ENCODE measurements around the gene TYW1.
"Not testable (repeated sequence)": the region's sequence is repeated elsewhere in the genome, so short reads cannot be mapped to it uniquely, and the experiment has no call there.

Gene TYW1

DNA sequence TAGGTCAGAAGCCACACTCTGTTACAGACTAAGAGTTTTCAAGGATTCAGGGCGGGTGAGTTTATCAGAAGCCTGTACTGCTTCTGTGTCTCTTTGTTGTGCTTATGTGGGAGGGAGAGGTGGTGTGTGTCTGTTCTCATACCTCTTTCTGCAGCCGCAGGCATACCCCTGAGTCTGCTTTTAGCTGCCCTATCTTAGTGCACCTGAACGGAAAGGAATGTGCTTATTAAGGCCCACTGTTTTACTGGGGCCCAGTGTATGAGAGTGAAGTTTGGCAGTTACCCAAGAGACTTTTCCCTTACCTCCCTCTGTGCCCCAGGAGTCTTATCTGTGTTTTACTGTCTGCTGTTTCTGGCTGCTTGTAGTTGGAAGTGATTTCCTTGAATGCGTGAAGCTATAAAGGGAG lies 104.3 kb downstream of the TYW1 start (continued):
- TF ChIP-seq GLIS1 (tag by site-specific recombination; IDR thresholded peaks at IDR 0.05) (peak; percentile 82), ZSCAN30 (tag by site-specific recombination; IDR thresholded peaks at IDR 0.05) (0 out of 2 replicates have a peak, but pooled peaks have one; percentile 16), ZNF510 (tag by site-specific recombination; IDR thresholded peaks at IDR 0.05; ENCODE audit: insufficient replicate concordance) (no peak), ZNF76 (tag by site-specific recombination; IDR thresholded peaks at IDR 0.05; ENCODE audit: borderline replicate concordance, low read depth) (no peak), FEZF1 (tag by site-specific recombination; IDR thresholded peaks at IDR 0.05) (peak; percentile 72), ZNF677 (tag by site-specific recombination; IDR thresholded peaks at IDR 0.05) (no peak), KLF10 (tag by site-specific recombination; IDR thresholded peaks at IDR 0.05) (no peak), ZSCAN16 (tag by site-specific recombination; IDR thresholded peaks at IDR 0.05) (no peak), ZNF10 (tag by site-specific recombination; IDR thresholded peaks at IDR 0.05) (no peak), ZNF837 (tag by site-specific recombination; IDR thresholded peaks at IDR 0.05) (no peak), ZNF621 (tag by site-specific recombination; IDR thresholded peaks at IDR 0.05) (no peak), ZNF777 (tag by site-specific recombination; IDR thresholded peaks at IDR 0.05; ENCODE audit: borderline replicate concordance) (no peak), OSR2 (tag by site-specific recombination; IDR thresholded peaks at IDR 0.05) (peak; percentile 93), ZNF23 (tag by site-specific recombination; IDR thresholded peaks at IDR 0.05; ENCODE audit: borderline replicate concordance) (no peak), KLF7 (tag by site-specific recombination; IDR thresholded peaks at IDR 0.05; ENCODE audit: borderline replicate concordance) (no peak), HOXC10 (CRISPR knock-in tag; IDR thresholded peaks at IDR 0.05) (no peak), ZNF174 (tag by site-specific recombination; IDR thresholded peaks at IDR 0.05) (no peak), ZFP41 (tag by site-specific recombination; IDR thresholded peaks at IDR 0.05; ENCODE audit: borderline replicate concordance) (no peak), ZNF48 (tag by site-specific recombination; IDR thresholded peaks at IDR 0.05) (no peak), ZNF169 (tag by site-specific recombination; IDR thresholded peaks at IDR 0.05) (no peak)
- TF ChIP-seq, protein P1, sequence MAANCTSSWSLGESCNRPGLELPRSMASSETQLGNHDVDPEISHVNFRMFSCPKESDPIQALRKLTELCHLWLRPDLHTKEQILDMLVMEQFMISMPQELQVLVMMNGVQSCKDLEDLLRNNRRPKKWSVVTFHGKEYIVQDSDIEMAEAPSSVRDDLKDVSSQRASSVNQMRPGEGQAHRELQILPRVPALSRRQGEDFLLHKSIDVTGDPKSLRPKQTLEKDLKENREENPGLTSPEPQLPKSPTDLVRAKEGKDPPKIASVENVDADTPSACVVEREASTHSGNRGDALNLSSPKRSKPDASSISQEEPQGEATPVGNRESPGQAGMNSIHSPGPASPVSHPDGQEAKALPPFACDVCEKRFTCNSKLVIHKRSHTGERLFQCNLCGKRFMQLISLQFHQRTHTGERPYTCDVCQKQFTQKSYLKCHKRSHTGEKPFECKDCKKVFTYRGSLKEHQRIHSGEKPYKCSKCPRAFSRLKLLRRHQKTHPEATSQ (tag by site-specific recombination; IDR thresholded peaks at IDR 0.05), result no peak
- TF ChIP-seq, protein P2, sequence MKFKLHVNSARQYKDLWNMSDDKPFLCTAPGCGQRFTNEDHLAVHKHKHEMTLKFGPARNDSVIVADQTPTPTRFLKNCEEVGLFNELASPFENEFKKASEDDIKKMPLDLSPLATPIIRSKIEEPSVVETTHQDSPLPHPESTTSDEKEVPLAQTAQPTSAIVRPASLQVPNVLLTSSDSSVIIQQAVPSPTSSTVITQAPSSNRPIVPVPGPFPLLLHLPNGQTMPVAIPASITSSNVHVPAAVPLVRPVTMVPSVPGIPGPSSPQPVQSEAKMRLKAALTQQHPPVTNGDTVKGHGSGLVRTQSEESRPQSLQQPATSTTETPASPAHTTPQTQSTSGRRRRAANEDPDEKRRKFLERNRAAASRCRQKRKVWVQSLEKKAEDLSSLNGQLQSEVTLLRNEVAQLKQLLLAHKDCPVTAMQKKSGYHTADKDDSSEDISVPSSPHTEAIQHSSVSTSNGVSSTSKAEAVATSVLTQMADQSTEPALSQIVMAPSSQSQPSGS (tag by site-specific recombination; IDR thresholded peaks at IDR 0.05; ENCODE audit: low read depth), result no peak

DNA sequence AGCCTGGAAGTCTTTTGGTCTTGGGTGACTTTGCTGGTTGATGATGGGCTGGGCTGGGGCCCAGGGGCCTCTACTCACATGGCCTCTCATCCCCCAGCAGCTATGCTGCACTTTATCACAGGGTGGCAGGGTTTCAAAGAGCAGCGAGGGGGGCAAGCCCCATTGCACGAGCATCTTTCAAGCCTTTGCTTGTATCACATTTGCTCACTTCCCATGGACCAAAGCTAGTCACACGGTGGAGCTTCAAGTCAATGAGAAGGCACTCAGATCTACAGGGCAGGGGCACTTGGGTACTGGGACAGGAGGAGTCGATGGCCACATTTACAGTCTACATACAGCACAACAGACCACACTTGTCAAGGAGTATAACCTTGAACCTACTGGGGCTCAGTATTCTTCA lies 108.3 kb downstream of the TYW1 start:
- H3K4me3 ChIP-seq (ENCODE audit: low read depth, low read length); POLR2A ChIA-PET: not testable (repeated sequence)

DNA sequence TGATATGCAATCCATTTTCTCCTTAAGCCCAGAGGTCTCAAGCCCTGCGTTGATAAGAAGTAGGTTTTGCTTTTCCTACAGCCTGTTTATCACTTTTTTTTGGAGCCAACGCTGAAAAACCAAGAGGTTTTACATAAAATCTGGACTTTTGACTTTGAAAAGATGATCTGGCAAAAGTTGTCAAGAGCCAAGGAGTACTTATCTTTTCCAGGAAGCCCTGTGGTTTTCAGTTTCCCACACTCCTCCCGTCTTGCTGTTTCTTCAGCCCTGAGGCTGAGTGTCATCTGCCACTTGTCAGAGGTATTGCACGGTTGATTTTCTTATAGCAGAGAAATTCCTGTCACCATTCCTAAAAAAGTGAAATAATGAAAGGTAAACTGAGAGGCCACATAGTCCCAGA lies 108.7 kb downstream of the TYW1 start:
- ChIA-PET CTCF (no interaction called here), POLR2A (no interaction called here)
- no peaks in the 10 kb centered on the region for H3K4me1 ChIP-seq (ENCODE audit: control insufficient read depth, insufficient read depth, low read length)
- H3K9me3 ChIP-seq (ENCODE audit: control insufficient read depth, insufficient read depth, low read depth, low read length), result no peaks in the 10 kb centered on the region
- no peak overlapping the region for H3K4me3 ChIP-seq (ENCODE audit: low read depth, low read length)
- H3K27ac ChIP-seq (ENCODE audit: extremely low read depth, low read depth, low read length), result no peak overlapping the region
- TF ChIP-seq ZNF221 (tag by site-specific recombination; IDR thresholded peaks at IDR 0.05; ENCODE audit: borderline replicate concordance), result no peak
- no peak for TF ChIP-seq KLF16 (tag by site-specific recombination; IDR thresholded peaks at IDR 0.05)
- no peak for TF ChIP-seq ZNF23 (tag by site-specific recombination; IDR thresholded peaks at IDR 0.05; ENCODE audit: borderline replicate concordance)
- TF ChIP-seq, protein P3, sequence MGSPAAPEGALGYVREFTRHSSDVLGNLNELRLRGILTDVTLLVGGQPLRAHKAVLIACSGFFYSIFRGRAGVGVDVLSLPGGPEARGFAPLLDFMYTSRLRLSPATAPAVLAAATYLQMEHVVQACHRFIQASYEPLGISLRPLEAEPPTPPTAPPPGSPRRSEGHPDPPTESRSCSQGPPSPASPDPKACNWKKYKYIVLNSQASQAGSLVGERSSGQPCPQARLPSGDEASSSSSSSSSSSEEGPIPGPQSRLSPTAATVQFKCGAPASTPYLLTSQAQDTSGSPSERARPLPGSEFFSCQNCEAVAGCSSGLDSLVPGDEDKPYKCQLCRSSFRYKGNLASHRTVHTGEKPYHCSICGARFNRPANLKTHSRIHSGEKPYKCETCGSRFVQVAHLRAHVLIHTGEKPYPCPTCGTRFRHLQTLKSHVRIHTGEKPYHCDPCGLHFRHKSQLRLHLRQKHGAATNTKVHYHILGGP (tag by site-specific recombination; IDR thresholded peaks at IDR 0.05), result no peak
- TF ChIP-seq, protein P4, sequence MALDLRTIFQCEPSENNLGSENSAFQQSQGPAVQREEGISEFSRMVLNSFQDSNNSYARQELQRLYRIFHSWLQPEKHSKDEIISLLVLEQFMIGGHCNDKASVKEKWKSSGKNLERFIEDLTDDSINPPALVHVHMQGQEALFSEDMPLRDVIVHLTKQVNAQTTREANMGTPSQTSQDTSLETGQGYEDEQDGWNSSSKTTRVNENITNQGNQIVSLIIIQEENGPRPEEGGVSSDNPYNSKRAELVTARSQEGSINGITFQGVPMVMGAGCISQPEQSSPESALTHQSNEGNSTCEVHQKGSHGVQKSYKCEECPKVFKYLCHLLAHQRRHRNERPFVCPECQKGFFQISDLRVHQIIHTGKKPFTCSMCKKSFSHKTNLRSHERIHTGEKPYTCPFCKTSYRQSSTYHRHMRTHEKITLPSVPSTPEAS (tag by site-specific recombination; IDR thresholded peaks at IDR 0.05), result no peak
- TF ChIP-seq ZNF239 (tag by site-specific recombination; IDR thresholded peaks at IDR 0.05), result no peak
- TF ChIP-seq HOXA7 (CRISPR knock-in tag; IDR thresholded peaks at IDR 0.05; ENCODE audit: borderline replicate concordance), result no peak
- TF ChIP-seq HOXC10 (CRISPR knock-in tag; IDR thresholded peaks at IDR 0.05), result no peak
- TF ChIP-seq ZNF510 (tag by site-specific recombination; IDR thresholded peaks at IDR 0.05; ENCODE audit: insufficient replicate concordance), result no peak
- TF ChIP-seq ZNF473 (tag by site-specific recombination; IDR thresholded peaks at IDR 0.05), result no peak
- TF ChIP-seq ZNF266 (tag by site-specific recombination; IDR thresholded peaks at IDR 0.05; ENCODE audit: low read depth), result no peak
- H3K36me3 ChIP-seq (ENCODE audit: control insufficient read depth in 2 of 2, insufficient read depth in 1 of 2, low read length in 2 of 2), result no peaks in the 10 kb centered on the region; a peak in 1 of 3 replicates

More for the DNA sequence above, 108.3 kb downstream of the TYW1 start:
- H3K9me3 ChIP-seq (ENCODE audit: control insufficient read depth, insufficient read depth, low read depth, low read length); H3K4me1 ChIP-seq (ENCODE audit: control insufficient read depth, insufficient read depth, low read length); H3K27ac ChIP-seq (ENCODE audit: extremely low read depth, low read depth, low read length); H3K36me3 ChIP-seq (ENCODE audit: control insufficient read depth in 2 of 2, insufficient read depth in 1 of 2, low read length in 2 of 2); CTCF ChIA-PET: not testable (repeated sequence)

Data from HEK293 (cell line).